Measurements from ENCODE around the gene ABHD13. TPM values are rescaled to one million over a fixed set of nuclear protein-coding genes. Genes with fewer than 3 reads are reported as not detected.

The ABHD13 gene
- total and polyA plus RNA-seq, 7 donors = 3.8 to 10.5 (median 5.7) TPM

DNA sequence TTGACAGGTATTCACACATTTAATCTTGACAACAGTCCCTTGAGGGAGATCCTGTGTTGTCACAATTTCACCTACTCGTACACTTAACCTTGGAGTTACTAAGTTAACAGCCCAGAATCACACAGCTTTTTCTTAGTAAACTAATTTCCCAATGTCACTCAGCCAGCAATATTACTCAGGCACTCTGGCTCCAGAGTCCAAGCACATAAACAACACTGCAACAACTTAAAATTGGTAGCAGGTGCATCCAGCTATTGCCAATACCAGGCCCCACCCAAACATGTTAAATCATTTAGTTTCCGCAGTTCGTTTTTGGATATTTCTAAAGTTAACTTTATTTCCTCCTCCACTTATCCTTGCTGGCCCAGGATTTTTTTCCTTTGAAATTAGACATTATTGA lies 35.5 kb upstream of the ABHD13 start:
- intact Hi-C loops (cut with DNase I) = no loop called here
- WGBS, 3 donors = 26 to 36% (median 29%) methylated on average over 3 of the region's 3 CpGs
- no peaks in the 10 kb centered on the region for H3K4me1 ChIP-seq

DNA sequence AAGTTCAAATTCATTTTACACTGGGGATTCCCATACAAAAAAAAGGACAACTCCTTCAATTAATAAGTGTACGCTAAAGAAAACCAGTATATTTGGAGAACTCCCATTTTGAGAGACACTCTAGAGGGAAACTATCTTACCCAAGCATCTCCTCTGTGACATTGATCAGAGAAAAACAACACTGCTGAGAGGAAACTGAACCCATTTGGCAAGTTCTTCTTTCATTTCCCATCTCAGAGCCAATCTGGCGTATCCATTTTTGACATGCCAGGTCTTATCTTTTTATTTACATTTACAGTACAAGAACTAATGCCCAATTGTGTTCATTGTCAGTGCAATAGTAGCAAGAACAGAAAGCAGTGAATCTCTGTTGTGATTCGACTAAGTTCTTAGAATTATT lies 33.0 kb upstream of the ABHD13 start:
- intact Hi-C loops (cut with DNase I) = no loop called here
- H3K4me1 ChIP-seq = no peaks in the 10 kb centered on the region
- TF ChIP-seq, protein P1, sequence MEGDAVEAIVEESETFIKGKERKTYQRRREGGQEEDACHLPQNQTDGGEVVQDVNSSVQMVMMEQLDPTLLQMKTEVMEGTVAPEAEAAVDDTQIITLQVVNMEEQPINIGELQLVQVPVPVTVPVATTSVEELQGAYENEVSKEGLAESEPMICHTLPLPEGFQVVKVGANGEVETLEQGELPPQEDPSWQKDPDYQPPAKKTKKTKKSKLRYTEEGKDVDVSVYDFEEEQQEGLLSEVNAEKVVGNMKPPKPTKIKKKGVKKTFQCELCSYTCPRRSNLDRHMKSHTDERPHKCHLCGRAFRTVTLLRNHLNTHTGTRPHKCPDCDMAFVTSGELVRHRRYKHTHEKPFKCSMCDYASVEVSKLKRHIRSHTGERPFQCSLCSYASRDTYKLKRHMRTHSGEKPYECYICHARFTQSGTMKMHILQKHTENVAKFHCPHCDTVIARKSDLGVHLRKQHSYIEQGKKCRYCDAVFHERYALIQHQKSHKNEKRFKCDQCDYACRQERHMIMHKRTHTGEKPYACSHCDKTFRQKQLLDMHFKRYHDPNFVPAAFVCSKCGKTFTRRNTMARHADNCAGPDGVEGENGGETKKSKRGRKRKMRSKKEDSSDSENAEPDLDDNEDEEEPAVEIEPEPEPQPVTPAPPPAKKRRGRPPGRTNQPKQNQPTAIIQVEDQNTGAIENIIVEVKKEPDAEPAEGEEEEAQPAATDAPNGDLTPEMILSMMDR (IDR thresholded peaks at IDR 0.05) = no peak
- no peaks in the 10 kb centered on the region for H3K9me3 ChIP-seq
- H3K27ac ChIP-seq = no peak overlapping the region
- H3K27me3 ChIP-seq (ENCODE audit: insufficient read depth in 3 of 3, low read length in 2 of 3) = no peaks in the 10 kb centered on the region
- 75 to 80% (median 77%) methylated on average over 3 of the region's 3 CpGs for WGBS, 3 donors
- H3K36me3 ChIP-seq (ENCODE audit: insufficient read depth in 1 of 2, low read depth in 1 of 2) = no peaks in the 10 kb centered on the region
- no peak for ATAC-seq
- no peak overlapping the region for H3K4me3 ChIP-seq
- no peak for DNase-seq

More for the DNA sequence above, 35.5 kb upstream of the ABHD13 start:
- ATAC-seq (no peak), DNase-seq (no peak)
- TF ChIP-seq, protein P1 (IDR thresholded peaks at IDR 0.05) = no peak
- no peaks in the 10 kb centered on the region for H3K9me3 ChIP-seq
- no peaks in the 10 kb centered on the region for H3K27me3 ChIP-seq (ENCODE audit: insufficient read depth in 3 of 3, low read length in 2 of 3)
- H3K36me3 ChIP-seq (ENCODE audit: insufficient read depth in 1 of 2, low read depth in 1 of 2) = no peaks in the 10 kb centered on the region
- no peak overlapping the region for H3K27ac ChIP-seq
- H3K4me3 ChIP-seq = no peak overlapping the region

DNA sequence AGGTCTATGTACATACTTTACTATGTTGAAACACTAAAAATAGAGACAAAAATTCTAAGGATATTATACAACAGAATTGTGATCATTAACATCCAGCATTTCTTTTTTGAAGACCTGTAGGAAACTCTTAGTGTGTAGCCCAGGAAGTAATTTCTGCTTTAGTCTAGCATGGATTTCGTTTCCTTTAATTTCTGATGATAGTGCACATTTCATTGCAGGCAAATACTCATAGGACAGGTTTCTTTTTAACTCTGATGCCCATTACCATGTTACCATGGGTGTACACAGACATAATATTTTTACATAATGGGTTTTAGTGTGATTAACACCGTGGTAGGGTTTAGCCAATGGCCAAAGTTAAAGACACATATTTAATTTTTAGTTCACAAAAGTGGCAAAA lies 29.9 kb upstream of the ABHD13 start:
- H3K9me3 ChIP-seq = no peaks in the 10 kb centered on the region
- no peak overlapping the region for H3K27ac ChIP-seq
- DNase-seq = no peak
- no peak for ATAC-seq
- no peaks in the 10 kb centered on the region for H3K4me1 ChIP-seq
- TF ChIP-seq, protein P1 (IDR thresholded peaks at IDR 0.05) = no peak
- WGBS, 3 donors = 53 to 61% (median 53%) methylated on average over 2 of the region's 2 CpGs
- intact Hi-C loops (cut with DNase I) = no loop called here
- H3K27me3 ChIP-seq (ENCODE audit: insufficient read depth in 3 of 3, low read length in 2 of 3) = peaks cover 0 to 3% (median 0%) of the 10 kb centered on the region in 3 donors
- H3K4me3 ChIP-seq = no peak overlapping the region
- no peaks in the 10 kb centered on the region for H3K36me3 ChIP-seq (ENCODE audit: insufficient read depth in 1 of 2, low read depth in 1 of 2)

DNA sequence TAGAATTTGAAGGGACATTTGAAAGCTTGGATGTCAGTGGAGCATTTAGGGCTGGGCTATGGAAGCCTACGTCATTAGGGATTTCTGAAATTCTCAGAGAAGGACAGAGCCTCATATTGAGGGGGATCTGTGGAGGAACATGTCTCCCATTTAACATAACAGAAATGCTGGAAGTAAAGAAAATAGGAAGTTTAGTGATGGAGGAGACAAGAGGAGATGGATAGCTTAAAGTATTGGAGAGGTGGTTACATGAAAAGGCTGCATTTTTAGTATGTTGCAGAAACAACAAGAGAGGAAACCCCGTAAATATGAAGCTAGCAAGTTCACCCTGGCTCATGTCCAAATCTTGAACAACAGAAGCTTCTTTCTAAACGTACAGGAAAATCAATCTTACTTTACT lies 27.3 kb upstream of the ABHD13 start:
- DNase-seq (no peak), ATAC-seq (no peak)
- H3K9me3 ChIP-seq = no peaks in the 10 kb centered on the region
- no peaks in the 10 kb centered on the region for H3K36me3 ChIP-seq (ENCODE audit: insufficient read depth in 1 of 2, low read depth in 1 of 2)
- no peak overlapping the region for H3K4me3 ChIP-seq
- no peak overlapping the region for H3K27ac ChIP-seq
- peaks cover 0 to 3% (median 0%) of the 10 kb centered on the region in 3 donors for H3K27me3 ChIP-seq (ENCODE audit: insufficient read depth in 3 of 3, low read length in 2 of 3)
- 38 to 48% (median 47%) methylated on average over 3 of the region's 3 CpGs for WGBS, 3 donors
- intact Hi-C loops (cut with DNase I) = no loop called here
- TF ChIP-seq, protein P1 (IDR thresholded peaks at IDR 0.05) = no peak
- no peaks in the 10 kb centered on the region for H3K4me1 ChIP-seq

DNA sequence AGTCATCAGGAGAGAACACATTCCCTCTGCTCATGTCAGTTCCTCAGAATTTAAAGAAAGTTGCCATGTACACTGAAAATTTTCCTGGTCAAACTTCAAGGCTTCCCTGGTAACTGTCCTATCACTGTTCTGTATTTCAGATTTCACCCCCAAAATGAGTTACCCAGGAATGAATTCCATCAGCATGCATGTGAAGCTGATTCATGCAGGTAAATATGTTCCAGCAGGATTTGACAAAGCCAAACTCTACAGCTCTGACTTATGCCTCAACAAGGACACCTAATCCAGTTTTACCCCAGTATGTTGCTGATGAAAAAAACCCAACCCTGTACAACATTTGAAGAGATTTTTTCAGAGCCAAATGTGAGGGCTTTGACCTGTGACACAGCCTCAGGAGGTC lies 24.4 kb upstream of the ABHD13 start:
- TF ChIP-seq, protein P1 (IDR thresholded peaks at IDR 0.05) = no peak
- no peak for ATAC-seq
- intact Hi-C loops (cut with DNase I) = no loop called here

More for the DNA sequence above, 24.4 kb upstream of the ABHD13 start:
- H3K27ac ChIP-seq = no peak overlapping the region
- H3K36me3 ChIP-seq (ENCODE audit: insufficient read depth in 1 of 2, low read depth in 1 of 2) = no peaks in the 10 kb centered on the region
- DNase-seq = no peak
- peaks cover 0 to 3% (median 0%) of the 10 kb centered on the region in 3 donors for H3K27me3 ChIP-seq (ENCODE audit: insufficient read depth in 3 of 3, low read length in 2 of 3)
- H3K9me3 ChIP-seq = no peaks in the 10 kb centered on the region
- H3K4me1 ChIP-seq = no peaks in the 10 kb centered on the region
- no peak overlapping the region for H3K4me3 ChIP-seq

Measured in psoas muscle (tissue), 8 donors.